GM12891 (cell line): ENCODE measurements around the gene MYO6.

ENCODE experiments used
- POU2F2 ChIP-seq: IDR thresholded peaks from 2 replicates; pipeline ENCODE4 v1.6.1; 2011; ENCODE audit warnings: low read depth, mild to moderate bottlenecking, control low read depth, low read length, moderate library complexity
- SPI1 ChIP-seq: IDR thresholded peaks from 2 replicates; pipeline ENCODE4 v1.6.1; 2011; ENCODE audit warnings: low read depth, low read length, control low read depth

DNA sequence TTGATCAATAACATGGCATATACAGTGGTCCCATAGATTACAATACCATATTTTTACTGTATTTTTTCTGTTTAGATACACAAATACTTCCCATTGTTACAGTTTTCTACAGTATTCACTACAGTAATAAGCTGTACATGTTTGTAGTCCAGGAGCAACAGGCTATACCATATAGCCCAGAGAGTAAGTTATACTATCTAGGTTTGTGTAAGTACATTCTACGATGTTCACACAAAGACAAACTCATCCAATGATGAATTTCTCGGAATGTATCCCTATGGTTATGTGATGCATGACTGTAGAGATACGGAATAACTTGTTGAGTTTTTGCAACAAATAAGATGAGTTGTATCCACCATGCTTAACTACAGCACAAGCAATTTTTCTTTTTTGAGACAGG is 3.6 kb upstream of the MYO6 start:
- TF ChIP-seq SPI1 (no peak), POU2F2 (no peak)
